ENCODE measurements around the gene SIGLEC6. TPM values are rescaled to one million over a fixed set of nuclear protein-coding genes. Genes with fewer than 3 reads are reported as not detected.

Gene SIGLEC6
- total and polyA plus RNA-seq, 10 donors = 0.27 to 5.8 (median 2.3) TPM

GRCh38 chr19:51541458-51542357 is 10.2 kb upstream of the SIGLEC6 start:
- no peak for DNase-seq
- Histone ChIP-seq H3K36me3 (no peaks in the 10 kb centered on the region), H3K27ac (no peak overlapping the region), H3K4me1 (peaks cover 3 to 14% (median 10%) of the 10 kb centered on the region in 6 donors), H3K4me3 (no peak overlapping the region), H3K9me3 (no peaks in the 10 kb centered on the region), H3K27me3 (replicated peaks in 1 of 7) (peaks cover 0 to 66% (median 0%) of the 10 kb centered on the region in 7 donors)
- no peak for TF ChIP-seq CTCF (IDR thresholded peaks at IDR 0.05 in 8 of 11, conservative IDR thresholded peaks at IDR 0.05 in 3 of 11)
- no peak for TF ChIP-seq POLR2AphosphoS5 (IDR thresholded peaks at IDR 0.05)
- no peak for TF ChIP-seq POLR2A (IDR thresholded peaks at IDR 0.05)
- intact Hi-C loops (cut with DNase I; ENCODE audit: low total_unique reads) = no loop called here
- WGBS, 5 donors = 70 to 76% (median 75%) methylated on average over 10 of the region's 10 CpGs

GRCh38 chr19:51539821-51540366 is 8.4 kb upstream of the SIGLEC6 start:
- DNase-seq = no peak
- Histone ChIP-seq H3K4me1 (no peaks in the 10 kb centered on the region), H3K9me3 (peaks cover 0 to 5% (median 0%) of the 10 kb centered on the region in 8 donors), H3K4me3 (no peak overlapping the region), H3K27me3 (replicated peaks in 1 of 7) (peaks cover 0 to 48% (median 0%) of the 10 kb centered on the region in 7 donors), H3K27ac (no peak overlapping the region), H3K36me3 (no peaks in the 10 kb centered on the region)
- 86 to 93% (median 91%) methylated on average over 4 of the region's 4 CpGs for WGBS, 5 donors
- TF ChIP-seq POLR2A (IDR thresholded peaks at IDR 0.05) (no peak), CTCF (IDR thresholded peaks at IDR 0.05 in 8 of 11, conservative IDR thresholded peaks at IDR 0.05 in 3 of 11) (no peak), POLR2AphosphoS5 (IDR thresholded peaks at IDR 0.05) (no peak)
- intact Hi-C loops (cut with DNase I; ENCODE audit: low total_unique reads) = no loop called here

GRCh38 chr19:51535535-51535934 is 4.1 kb upstream of the SIGLEC6 start:
- peaks cover 0 to 5% (median 0%) of the 10 kb centered on the region in 8 donors for H3K9me3 ChIP-seq
- intact Hi-C loops (cut with DNase I; ENCODE audit: low total_unique reads) = no loop called here
- WGBS, 5 donors = 64 to 89% (median 83%) methylated on average over 1 of the region's 1 CpG
- TF ChIP-seq POLR2AphosphoS5 (IDR thresholded peaks at IDR 0.05) (no peak), CTCF (IDR thresholded peaks at IDR 0.05 in 8 of 11, conservative IDR thresholded peaks at IDR 0.05 in 3 of 11) (no peak), POLR2A (IDR thresholded peaks at IDR 0.05) (no peak)
- no peaks in the 10 kb centered on the region for H3K36me3 ChIP-seq
- peaks cover 0 to 15% (median 10%) of the 10 kb centered on the region in 6 donors for H3K4me1 ChIP-seq
- no peak overlapping the region for H3K4me3 ChIP-seq
- no peak overlapping the region for H3K27ac ChIP-seq
- peaks cover 0 to 31% (median 0%) of the 10 kb centered on the region in 7 donors for H3K27me3 ChIP-seq (replicated peaks in 1 of 7)
- DNase-seq = no peak

- Histone ChIP-seq H3K4me3 (peak overlapping the region in 2 of 8 donors; percentile 29 to 49), H3K4me1 (peaks cover 0 to 15% (median 10%) of the 10 kb centered on the region in 6 donors)
- WGBS, 5 donors = 80 to 89% (median 87%) methylated on average over 7 to 8 of the region's 8 CpGs
These were observed 854 bp downstream of the SIGLEC6 start for GRCh38 chr19:51530616-51531015.

More at GRCh38 chr19:51530616-51531015, 854 bp downstream of the SIGLEC6 start:
- Histone ChIP-seq H3K36me3 (no peaks in the 10 kb centered on the region), H3K9me3 (peaks cover 0 to 2% (median 0%) of the 10 kb centered on the region in 8 donors), H3K27me3 (replicated peaks in 1 of 7) (peaks cover 0 to 32% (median 0%) of the 10 kb centered on the region in 7 donors), H3K27ac (no peak overlapping the region)
- peak; percentile 67 for DNase-seq
- TF ChIP-seq CTCF (IDR thresholded peaks at IDR 0.05 in 8 of 11, conservative IDR thresholded peaks at IDR 0.05 in 3 of 11) (no peak), POLR2A (IDR thresholded peaks at IDR 0.05) (no peak), POLR2AphosphoS5 (IDR thresholded peaks at IDR 0.05) (no peak)
- intact Hi-C loops (cut with DNase I; ENCODE audit: low total_unique reads) = no loop called here
